H9 (cell line): ENCODE data around the gene WDR70. TPM values are rescaled to one million over a fixed set of nuclear protein-coding genes. Genes with fewer than 3 reads are reported as not detected.

Experiments
- DNase-seq: peaks from one replicate; pipeline ENCODE4 v3.0.0-alpha.2; 2017
- H2AFZ ChIP-seq: one replicate; pipeline ENCODE4 v1.6.1; 2013; ENCODE audit warnings: mild to moderate bottlenecking, low read length, control low read depth, moderate library complexity
- H2AK5ac ChIP-seq: 2 replicates; pipeline ENCODE4 v1.6.1; 2013; ENCODE audit warnings: low read length, control low read depth, mixed read lengths; ENCODE audit not compliant: insufficient read length
- H2BK120ac ChIP-seq: one replicate; pipeline ENCODE4 v1.6.1; 2013; ENCODE audit warnings: low read depth, mild to moderate bottlenecking, low read length, control low read depth, inconsistent platforms; ENCODE audit not compliant: poor library complexity, severe bottlenecking
- H2BK12ac ChIP-seq: 2 replicates; pipeline ENCODE4 v1.6.1; 2013; ENCODE audit warnings: low read length, control low read depth, mixed read lengths, low read depth; ENCODE audit not compliant: insufficient read length
- H2BK15ac ChIP-seq: 2 replicates; pipeline ENCODE4 v1.6.1; 2013; ENCODE audit warnings: low read depth, low read length, control low read depth
- H2BK20ac ChIP-seq: one replicate; pipeline ENCODE4 v1.6.1; 2013; ENCODE audit warnings: low read depth, mild to moderate bottlenecking, low read length, control low read depth, inconsistent platforms; ENCODE audit not compliant: poor library complexity, severe bottlenecking
- H2BK5ac ChIP-seq: 2 replicates; pipeline ENCODE4 v1.6.1; 2013; ENCODE audit warnings: low read length, control low read depth, mixed read lengths; ENCODE audit not compliant: insufficient read length
- H3K14ac ChIP-seq: 2 replicates; pipeline ENCODE4 v1.6.1; 2013; ENCODE audit warnings: low read length, control low read depth; ENCODE audit not compliant: insufficient read depth
- H3K18ac ChIP-seq: 2 replicates; pipeline ENCODE4 v1.6.1; 2013; ENCODE audit warnings: low read depth, mild to moderate bottlenecking, mixed read lengths, low read length, control low read depth; ENCODE audit not compliant: insufficient read length
- H3K23ac ChIP-seq: 2 replicates; pipeline ENCODE4 v1.6.1; 2013; ENCODE audit warnings: low read length, control low read depth, mixed read lengths, low read depth; ENCODE audit not compliant: insufficient read length
- H3K23me2 ChIP-seq: 2 replicates; pipeline ENCODE4 v1.6.1; 2013; ENCODE audit warnings: low read depth, mild to moderate bottlenecking, mixed read lengths, low read length, control low read depth; ENCODE audit not compliant: insufficient read length, poor library complexity, severe bottlenecking
- H3K27ac ChIP-seq: 2 replicates; pipeline ENCODE4 v1.5.1; 2013; ENCODE audit warnings: low read length, control low read depth, mixed read lengths, low read depth; ENCODE audit not compliant: insufficient read length
- H3K27me3 ChIP-seq: 2 replicates; pipeline ENCODE4 v1.6.1; 2013; ENCODE audit warnings: low read length, control low read depth, inconsistent platforms; ENCODE audit not compliant: insufficient read depth
- H3K4ac ChIP-seq: 2 replicates; pipeline ENCODE4 v1.6.1; 2013; ENCODE audit warnings: low read depth, mild to moderate bottlenecking, control low read depth, inconsistent platforms, low read length, moderate library complexity
- H3K4me1 ChIP-seq: 2 replicates; pipeline ENCODE4 v1.6.1; 2013; ENCODE audit warnings: low read length, control low read depth, inconsistent platforms; ENCODE audit not compliant: insufficient read depth
- H3K4me2 ChIP-seq: 2 replicates; pipeline ENCODE4 v1.6.1; 2013; ENCODE audit warnings: low read length, control low read depth, mixed read lengths; ENCODE audit not compliant: insufficient read length, insufficient read depth
- H3K56ac ChIP-seq: 2 replicates; pipeline ENCODE4 v1.6.1; 2013; ENCODE audit warnings: low read depth, mild to moderate bottlenecking, mixed read lengths, low read length, control low read depth; ENCODE audit not compliant: insufficient read length
- H3K79me1 ChIP-seq: 2 replicates; pipeline ENCODE4 v1.6.1; 2013; ENCODE audit warnings: low read depth, mild to moderate bottlenecking, moderate library complexity, low read length, control low read depth, inconsistent platforms; ENCODE audit not compliant: insufficient read depth, poor library complexity, severe bottlenecking
- H3K79me2 ChIP-seq: 2 replicates; pipeline ENCODE4 v1.6.1; 2013; ENCODE audit warnings: low read length, control low read depth, inconsistent platforms; ENCODE audit not compliant: insufficient read depth
- H3K9ac ChIP-seq: 2 replicates; pipeline ENCODE4 v1.6.1; 2013; ENCODE audit warnings: low read length, control low read depth, mixed read lengths; ENCODE audit not compliant: insufficient read length; ENCODE audit errors: extremely low read depth
- H3K9me3 ChIP-seq: one replicate; pipeline ENCODE4 v1.6.1; 2013; ENCODE audit warnings: low read depth, low read length, inconsistent platforms; ENCODE audit not compliant: control insufficient read depth
- H3T11ph ChIP-seq: one replicate; pipeline ENCODE4 v1.6.1; 2013; ENCODE audit warnings: mild to moderate bottlenecking, low read length, control low read depth, inconsistent platforms
- H4K20me1 ChIP-seq: one replicate; pipeline ENCODE4 v1.6.1; 2013; ENCODE audit not compliant: control insufficient read depth, insufficient read length, insufficient read depth
- H4K5ac ChIP-seq: 2 replicates; pipeline ENCODE4 v1.6.1; 2013; ENCODE audit warnings: low read depth, mild to moderate bottlenecking, mixed read lengths, low read length, control low read depth; ENCODE audit not compliant: insufficient read length
- H4K8ac ChIP-seq: replicated peaks from 2 replicates; pipeline ENCODE4 v1.6.1; 2013; ENCODE audit warnings: low read length, control low read depth, mixed read lengths, low read depth; ENCODE audit not compliant: insufficient read length
- H4K91ac ChIP-seq: 2 replicates; pipeline ENCODE4 v1.6.1; 2013; ENCODE audit warnings: low read depth, mild to moderate bottlenecking, moderate library complexity, mixed read lengths, low read length, control low read depth; ENCODE audit not compliant: insufficient read length
- H3K27ac Mint-ChIP-seq, 3 experiments: 2 replicates in 2 of 3; 3 replicates in 1 of 3; pipeline ENCODE4 v1.8.0; 2020 to 2021; ENCODE audit warnings: mixed read lengths in 3 of 3, mild to moderate bottlenecking in 1 of 3, moderate library complexity in 1 of 3
- H3K27me3 Mint-ChIP-seq: 2 replicates; pipeline ENCODE4 v1.8.0; 2021; ENCODE audit warnings: low read depth, mild to moderate bottlenecking, moderate library complexity, mixed read lengths
- H3K36me3 Mint-ChIP-seq, 3 experiments: 2 replicates in 2 of 3; 3 replicates in 1 of 3; pipeline ENCODE4 v1.8.0; 2020 to 2021; ENCODE audit warnings: low read depth in 3 of 3, mixed read lengths in 3 of 3; ENCODE audit not compliant: insufficient read depth in 1 of 3
- H3K4me1 Mint-ChIP-seq, 2 experiments: 2 replicates each; pipeline ENCODE4 v1.8.0; 2020; ENCODE audit warnings: mixed read lengths in 2 of 2
- H3K4me3 Mint-ChIP-seq, 2 experiments: 2 replicates in 1 of 2; 3 replicates in 1 of 2; pipeline ENCODE4 v1.8.0; 2020 to 2021; ENCODE audit warnings: mild to moderate bottlenecking in 2 of 2, mixed read lengths in 2 of 2, moderate library complexity in 1 of 2
- H3K9me3 Mint-ChIP-seq, 2 experiments: 2 replicates in 1 of 2; 3 replicates in 1 of 2; pipeline ENCODE4 v1.8.0; 2020; ENCODE audit warnings: mild to moderate bottlenecking in 2 of 2, mixed read lengths in 2 of 2, moderate library complexity in 1 of 2
- WGBS: extraction: QIAGEN DNeasy Blood & Tissue Kit; methylation state at CpG from one replicate; pipeline ENCODE4 v1.1.7; 2013; ENCODE audit warnings: missing lambda C conversion rate, low lambda C conversion rate, mixed read lengths; ENCODE audit not compliant: insufficient read length; ENCODE audit errors: extremely low coverage; 5-methylcytosine and 5-hydroxymethylcytosine counted together
- total RNA-seq: library from RNA; stranded (reverse); gene quantifications from 2 replicates; pipeline ENCODE4 v1.2.1, GENCODE V29; 2021
- TF ChIP-seq, protein P1 (sequence below): fragments of 200-600 bp; sonication (generic); conservative IDR thresholded peaks from 3 replicates; pipeline ENCODE4 v1.8.0; 2021; ENCODE audit warnings: antibody characterized with exemption, mild to moderate bottlenecking

Gene WDR70
- total RNA-seq, 1 experiment from 2014 or later = 38.1 TPM

DNA sequence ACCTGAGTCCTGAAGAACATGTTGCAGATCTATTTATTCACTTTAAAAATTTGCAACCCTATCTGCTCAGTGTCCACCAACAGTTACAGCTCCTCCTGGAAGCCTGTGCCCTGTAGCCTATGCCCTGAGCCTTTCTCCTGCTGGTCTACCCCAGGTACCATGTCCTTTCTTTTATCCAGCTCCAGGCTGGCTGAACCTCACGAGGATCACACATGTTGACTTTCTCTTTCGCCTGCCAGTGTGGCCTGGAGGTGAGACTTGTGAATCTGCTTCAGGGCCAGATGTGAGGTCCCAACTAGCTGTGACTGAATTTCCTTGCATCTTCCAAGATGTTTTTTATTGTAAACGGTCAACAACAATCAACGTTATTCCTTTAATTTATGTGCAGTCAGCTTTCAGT is 390.0 kb downstream of the WDR70 start:
- Histone ChIP-seq H3K9me3 (no peaks in the 10 kb centered on the region), H3K23me2 (no peaks in the 10 kb centered on the region), H4K20me1 (no peaks in the 10 kb centered on the region), H4K5ac (no peak overlapping the region), H4K91ac (no peak overlapping the region), H3K18ac (no peak overlapping the region), H3T11ph (no peak overlapping the region), H2BK5ac (no peak overlapping the region), H4K8ac (no peak overlapping the region), H2BK120ac (no peak overlapping the region), H2BK12ac (no peak overlapping the region), H3K23ac (no peak overlapping the region), H2BK15ac (no peak overlapping the region), H2BK20ac (no peak overlapping the region), H3K14ac (no peak overlapping the region), H3K9ac (no peak overlapping the region), H3K4ac (no peak overlapping the region), H3K79me1 (no peaks in the 10 kb centered on the region), H3K4me2 (no peak overlapping the region), H3K27ac (no peak overlapping the region), H3K56ac (no peak overlapping the region), H3K4me1 (no peaks in the 10 kb centered on the region), H2AK5ac (no peak overlapping the region), H2AFZ (no peak overlapping the region), H3K79me2 (no peaks in the 10 kb centered on the region), H3K27me3 (no peaks in the 10 kb centered on the region; the same call in 1 of the 2 replicates)
- H3K27me3 Mint-ChIP-seq = peaks cover 2% of the 10 kb centered on the region
- no CpG with 5 or more reads among the region's 4 CpGs for WGBS
- H3K4me1 Mint-ChIP-seq = no peaks in the 10 kb centered on the region
- H3K36me3 Mint-ChIP-seq = peaks cover 0 to 3% (median 3%) of the 10 kb centered on the region in 3 experiments; a peak in 2 of 7 replicates
- no peak overlapping the region for H3K27ac Mint-ChIP-seq
- peaks cover 0 to 3% of the 10 kb centered on the region in 2 experiments; a peak in 4 of 5 replicates for H3K9me3 Mint-ChIP-seq
- TF ChIP-seq, protein P1, sequence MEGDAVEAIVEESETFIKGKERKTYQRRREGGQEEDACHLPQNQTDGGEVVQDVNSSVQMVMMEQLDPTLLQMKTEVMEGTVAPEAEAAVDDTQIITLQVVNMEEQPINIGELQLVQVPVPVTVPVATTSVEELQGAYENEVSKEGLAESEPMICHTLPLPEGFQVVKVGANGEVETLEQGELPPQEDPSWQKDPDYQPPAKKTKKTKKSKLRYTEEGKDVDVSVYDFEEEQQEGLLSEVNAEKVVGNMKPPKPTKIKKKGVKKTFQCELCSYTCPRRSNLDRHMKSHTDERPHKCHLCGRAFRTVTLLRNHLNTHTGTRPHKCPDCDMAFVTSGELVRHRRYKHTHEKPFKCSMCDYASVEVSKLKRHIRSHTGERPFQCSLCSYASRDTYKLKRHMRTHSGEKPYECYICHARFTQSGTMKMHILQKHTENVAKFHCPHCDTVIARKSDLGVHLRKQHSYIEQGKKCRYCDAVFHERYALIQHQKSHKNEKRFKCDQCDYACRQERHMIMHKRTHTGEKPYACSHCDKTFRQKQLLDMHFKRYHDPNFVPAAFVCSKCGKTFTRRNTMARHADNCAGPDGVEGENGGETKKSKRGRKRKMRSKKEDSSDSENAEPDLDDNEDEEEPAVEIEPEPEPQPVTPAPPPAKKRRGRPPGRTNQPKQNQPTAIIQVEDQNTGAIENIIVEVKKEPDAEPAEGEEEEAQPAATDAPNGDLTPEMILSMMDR = no peak
- no peak for DNase-seq
- H3K4me3 Mint-ChIP-seq = no peak overlapping the region
